ENCODE results near the gene FBXW11. TPM values are rescaled to one million over a fixed set of nuclear protein-coding genes. Genes with fewer than 3 reads are reported as not detected.

Gene FBXW11
- total RNA-seq, 4 donors from 2014 or later, result 61.3 to 76.6 (median 70.2) TPM

DNA sequence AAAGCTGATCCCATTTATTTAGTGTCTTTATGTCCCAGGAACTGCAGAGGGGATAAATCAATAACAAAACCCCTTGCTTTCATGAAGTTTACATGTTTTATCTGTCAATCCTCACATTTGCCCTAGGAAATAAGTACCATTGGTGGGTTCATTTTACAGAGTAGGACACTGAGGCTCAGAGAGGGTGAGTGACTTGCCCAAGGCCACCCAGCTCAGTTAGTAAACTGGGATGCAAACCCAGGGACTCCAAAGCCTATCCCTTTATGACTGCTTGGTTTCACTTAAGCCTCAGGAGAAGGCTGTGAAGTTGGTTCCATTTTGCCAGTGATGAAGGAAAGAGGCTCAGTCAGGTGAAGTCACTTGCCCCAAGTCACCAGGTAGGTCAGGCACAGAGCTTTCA is 168.9 kb downstream of the FBXW11 start:
- DNase-seq, result no peak
- no peaks in the 10 kb centered on the region for H3K36me3 ChIP-seq
- no peaks in the 10 kb centered on the region for H3K4me1 ChIP-seq
- intact Hi-C loops (cut with DNase I), result no loop called here
- no peak overlapping the region for H3K27ac ChIP-seq
- H3K27me3 ChIP-seq, result no peaks in the 10 kb centered on the region
- H3K4me3 ChIP-seq (replicated peaks in 1 of 3), result no peak overlapping the region
- H3K9me3 ChIP-seq, result no peaks in the 10 kb centered on the region
- TF ChIP-seq CTCF (IDR thresholded peaks at IDR 0.05) (no peak), POLR2A (IDR thresholded peaks at IDR 0.05) (no peak)

GRCh38 chr5:171835066-171835465 is 171.4 kb downstream of the FBXW11 start:
- intact Hi-C loops (cut with DNase I), result no loop called here
- no peak for DNase-seq
- WGBS, 2 donors, result 77 to 84% methylated on average over 7 of the region's 7 CpGs

DNA sequence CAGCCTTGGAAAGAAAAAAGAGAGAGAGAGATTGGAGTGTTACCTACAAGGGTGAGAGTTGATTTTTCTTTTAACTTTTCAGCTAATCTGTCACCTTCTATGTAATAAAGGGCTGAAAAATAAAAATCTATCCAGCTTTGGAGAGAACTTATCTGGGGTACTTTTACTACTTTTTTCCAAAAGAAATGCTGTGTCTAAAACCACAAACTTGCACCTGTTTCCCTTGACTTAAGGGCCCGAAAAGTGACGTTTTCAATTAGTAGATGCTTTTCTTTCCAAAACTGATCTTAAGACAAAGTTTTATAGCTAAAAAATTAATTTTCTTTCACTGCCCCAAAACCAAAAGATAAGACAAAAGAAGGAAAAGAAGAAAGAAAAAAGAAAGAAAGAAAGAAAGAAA is 172.0 kb downstream of the FBXW11 start:
- Histone ChIP-seq H3K4me1 (no peaks in the 10 kb centered on the region), H3K9me3 (no peaks in the 10 kb centered on the region)
- 94% methylated on average over 2 of the region's 2 CpGs for WGBS, 2 donors

More at GRCh38 chr5:171835066-171835465, 171.4 kb downstream of the FBXW11 start:
- no peak for TF ChIP-seq POLR2A (IDR thresholded peaks at IDR 0.05)
- no peak for TF ChIP-seq CTCF (IDR thresholded peaks at IDR 0.05)
- H3K4me1 ChIP-seq, result no peaks in the 10 kb centered on the region
- H3K4me3 ChIP-seq (replicated peaks in 1 of 3), result no peak overlapping the region
- H3K36me3 ChIP-seq, result no peaks in the 10 kb centered on the region
- H3K9me3 ChIP-seq, result no peaks in the 10 kb centered on the region
- no peak overlapping the region for H3K27ac ChIP-seq
- no peaks in the 10 kb centered on the region for H3K27me3 ChIP-seq

DNA sequence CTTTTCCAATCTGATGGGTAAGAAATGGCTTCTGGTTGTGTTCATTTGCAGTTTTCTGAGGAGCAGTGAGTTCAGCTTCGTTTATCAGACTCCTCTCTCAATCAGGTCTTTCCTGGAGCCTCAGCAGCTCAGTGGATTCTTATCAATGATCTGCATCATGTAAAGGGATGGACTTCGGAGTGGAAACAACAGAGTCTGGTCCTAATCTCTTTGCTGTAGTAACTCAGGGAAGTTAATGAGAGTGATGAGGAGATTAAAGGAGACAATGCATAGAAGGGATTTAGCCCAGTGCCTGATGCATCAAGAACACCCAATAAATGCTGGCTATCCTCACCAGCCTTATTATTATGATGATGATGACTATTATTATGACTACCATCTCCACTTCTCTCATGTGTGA is 173.7 kb downstream of the FBXW11 start:
- H3K4me1 ChIP-seq, result no peaks in the 10 kb centered on the region
- intact Hi-C loops (cut with DNase I), result no loop called here
- TF ChIP-seq POLR2A (IDR thresholded peaks at IDR 0.05) (no peak), CTCF (IDR thresholded peaks at IDR 0.05) (no peak)
- no peak overlapping the region for H3K27ac ChIP-seq
- H3K36me3 ChIP-seq, result no peaks in the 10 kb centered on the region
- H3K9me3 ChIP-seq, result no peaks in the 10 kb centered on the region
- 36 to 51% methylated on average over 2 of the region's 2 CpGs for WGBS, 2 donors
- no peaks in the 10 kb centered on the region for H3K27me3 ChIP-seq
- no peak overlapping the region for H3K4me3 ChIP-seq (replicated peaks in 1 of 3)
- DNase-seq, result no peak

More for the DNA sequence above, 172.0 kb downstream of the FBXW11 start:
- no peaks in the 10 kb centered on the region for H3K27me3 ChIP-seq
- no peak for DNase-seq
- no peak overlapping the region for H3K27ac ChIP-seq
- H3K36me3 ChIP-seq, result no peaks in the 10 kb centered on the region
- H3K4me3 ChIP-seq (replicated peaks in 1 of 3), result no peak overlapping the region
- TF ChIP-seq POLR2A (IDR thresholded peaks at IDR 0.05) (no peak), CTCF (IDR thresholded peaks at IDR 0.05) (no peak)
- intact Hi-C loops (cut with DNase I), result no loop called here

- Histone ChIP-seq H3K4me1 (no peaks in the 10 kb centered on the region), H3K36me3 (no peaks in the 10 kb centered on the region), H3K27me3 (no peaks in the 10 kb centered on the region), H3K9me3 (no peaks in the 10 kb centered on the region), H3K4me3 (replicated peaks in 1 of 3) (no peak overlapping the region), H3K27ac (no peak overlapping the region)
- DNase-seq, result no peak
- TF ChIP-seq POLR2A (IDR thresholded peaks at IDR 0.05) (no peak), CTCF (IDR thresholded peaks at IDR 0.05) (no peak)
- intact Hi-C loops (cut with DNase I), result no loop called here
- 96 to 100% methylated on average over 1 of the region's 1 CpG for WGBS, 2 donors
These were observed 175.8 kb downstream of the FBXW11 start for GRCh38 chr5:171830686-171831085.

Data from thyroid gland (tissue), 4 donors.